ENCODE data around the gene METTL16. TPM values are rescaled to one million over a fixed set of nuclear protein-coding genes. Genes with fewer than 3 reads are reported as not detected.

Gene METTL16
- total RNA-seq, 1 donor from 2014 or later: 22.9 TPM

GRCh38 chr17:2372180-2372579, 139.5 kb downstream of the METTL16 start:
- Mint-ChIP-seq H3K4me1 (ENCODE audit: unreplicated experiment) (peaks cover 14% of the 10 kb centered on the region), H3K9me3 (ENCODE audit: unreplicated experiment) (no peaks in the 10 kb centered on the region), H3K4me3 (ENCODE audit: unreplicated experiment) (no peak overlapping the region), H3K27ac (ENCODE audit: unreplicated experiment) (no peak overlapping the region), H3K27me3 (ENCODE audit: unreplicated experiment) (no peaks in the 10 kb centered on the region), H3K36me3 (ENCODE audit: unreplicated experiment) (peaks cover 8% of the 10 kb centered on the region)
- DNase-seq (ENCODE audit: extremely low spot score, unreplicated experiment): no peak
- TF ChIP-seq CTCF (IDR thresholded peaks at IDR 0.05): no peak

GRCh38 chr17:2371183-2372130, 140.2 kb downstream of the METTL16 start:
- Mint-ChIP-seq H3K4me3 (ENCODE audit: unreplicated experiment) (no peak overlapping the region), H3K27ac (ENCODE audit: unreplicated experiment) (no peak overlapping the region), H3K27me3 (ENCODE audit: unreplicated experiment) (no peaks in the 10 kb centered on the region), H3K4me1 (ENCODE audit: unreplicated experiment) (peaks cover 14% of the 10 kb centered on the region), H3K9me3 (ENCODE audit: unreplicated experiment) (no peaks in the 10 kb centered on the region), H3K36me3 (ENCODE audit: unreplicated experiment) (peaks cover 3% of the 10 kb centered on the region)
- TF ChIP-seq CTCF (IDR thresholded peaks at IDR 0.05): no peak
- DNase-seq (ENCODE audit: extremely low spot score, unreplicated experiment): no peak

GRCh38 chr17:2370211-2370589, 141.5 kb downstream of the METTL16 start:
- Mint-ChIP-seq H3K27ac (ENCODE audit: unreplicated experiment) (no peak overlapping the region), H3K9me3 (ENCODE audit: unreplicated experiment) (no peaks in the 10 kb centered on the region)

GRCh38 chr17:2369551-2370210, 142.0 kb downstream of the METTL16 start:
- Mint-ChIP-seq H3K9me3 (ENCODE audit: unreplicated experiment) (no peaks in the 10 kb centered on the region), H3K4me3 (ENCODE audit: unreplicated experiment) (no peak overlapping the region), H3K36me3 (ENCODE audit: unreplicated experiment) (peaks cover 3% of the 10 kb centered on the region), H3K27me3 (ENCODE audit: unreplicated experiment) (no peaks in the 10 kb centered on the region), H3K27ac (ENCODE audit: unreplicated experiment) (no peak overlapping the region), H3K4me1 (ENCODE audit: unreplicated experiment) (peaks cover 10% of the 10 kb centered on the region)
- no peak for TF ChIP-seq CTCF (IDR thresholded peaks at IDR 0.05)
- no peak for DNase-seq (ENCODE audit: extremely low spot score, unreplicated experiment)

More at GRCh38 chr17:2370211-2370589, 141.5 kb downstream of the METTL16 start:
- Mint-ChIP-seq H3K27me3 (ENCODE audit: unreplicated experiment) (no peaks in the 10 kb centered on the region), H3K36me3 (ENCODE audit: unreplicated experiment) (peaks cover 3% of the 10 kb centered on the region), H3K4me3 (ENCODE audit: unreplicated experiment) (no peak overlapping the region), H3K4me1 (ENCODE audit: unreplicated experiment) (peaks cover 14% of the 10 kb centered on the region)
- DNase-seq (ENCODE audit: extremely low spot score, unreplicated experiment): no peak
- TF ChIP-seq CTCF (IDR thresholded peaks at IDR 0.05): no peak

GRCh38 chr17:2369039-2369438, 142.6 kb downstream of the METTL16 start:
- no peak for DNase-seq (ENCODE audit: extremely low spot score, unreplicated experiment)
- Mint-ChIP-seq H3K9me3 (ENCODE audit: unreplicated experiment) (no peaks in the 10 kb centered on the region), H3K4me3 (ENCODE audit: unreplicated experiment) (no peak overlapping the region), H3K4me1 (ENCODE audit: unreplicated experiment) (peaks cover 8% of the 10 kb centered on the region), H3K27ac (ENCODE audit: unreplicated experiment) (no peak overlapping the region), H3K27me3 (ENCODE audit: unreplicated experiment) (no peaks in the 10 kb centered on the region), H3K36me3 (ENCODE audit: unreplicated experiment) (peaks cover 4% of the 10 kb centered on the region)
- TF ChIP-seq CTCF (IDR thresholded peaks at IDR 0.05): no peak
